Measurements from ENCODE around the gene TMEM156. TPM values are rescaled to one million over a fixed set of nuclear protein-coding genes. Genes with fewer than 3 reads are reported as not detected.

TMEM156 gene
- total and polyA plus RNA-seq, 4 donors, result 0.58 to 0.70 (median 0.64) TPM

DNA sequence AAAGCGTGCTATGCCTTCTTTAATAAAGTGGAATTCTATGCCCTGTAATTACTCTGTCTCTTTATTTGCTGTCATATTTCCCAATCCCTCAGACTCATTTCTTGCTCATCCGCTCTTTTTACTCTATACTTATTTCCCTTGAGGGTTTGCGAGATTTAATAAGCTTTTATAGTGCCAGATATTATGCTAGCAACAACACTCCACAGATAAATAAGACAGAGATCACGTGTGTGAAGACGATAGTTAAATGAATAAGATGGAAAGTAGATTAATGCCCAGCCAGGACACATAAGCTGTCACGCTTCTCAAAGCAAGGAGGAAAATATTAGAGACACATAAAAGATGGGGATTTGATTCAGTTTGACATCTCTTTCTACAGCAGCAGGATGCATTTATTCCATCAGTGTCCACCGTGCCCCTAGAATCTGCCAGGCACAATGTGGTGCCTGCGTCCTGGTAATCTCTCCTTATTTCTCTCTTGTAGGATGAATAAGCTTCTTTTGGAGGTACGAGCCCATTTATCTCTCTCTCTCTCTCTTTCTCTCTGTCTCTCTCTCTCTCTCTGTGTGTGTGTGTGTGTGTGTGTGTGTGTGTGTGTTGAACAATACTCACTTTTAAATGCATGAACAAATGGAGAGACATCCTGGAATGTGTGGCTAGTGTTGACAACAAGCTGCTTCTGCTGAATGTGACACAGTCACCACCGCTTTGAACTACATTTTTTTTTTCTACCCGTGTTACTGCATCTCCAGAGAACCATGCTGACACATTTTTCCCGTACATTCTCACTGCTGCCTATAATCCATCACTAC is 48.2 kb downstream of the TMEM156 start:
- Histone ChIP-seq H3K36me3 (ENCODE audit: control insufficient read depth in 4 of 4, insufficient read depth in 3 of 4, low read depth in 1 of 4, low read length in 3 of 4) (no peaks in the 10 kb centered on the region), H3K4me1 (ENCODE audit: control insufficient read depth in 4 of 4, insufficient read depth in 4 of 4, low read length in 3 of 4) (peaks cover 0 to under 1% (median 0%) of the 10 kb centered on the region in 4 donors), H3K9me3 (ENCODE audit: control insufficient read depth in 4 of 4, low read length in 3 of 4) (no peaks in the 10 kb centered on the region), H3K4me3 (ENCODE audit: low read depth in 1 of 3, low read length in 3 of 3) (no peak overlapping the region), H3K27me3 (ENCODE audit: control insufficient read depth in 4 of 4, insufficient read depth in 4 of 4, low read length in 3 of 4) (no peaks in the 10 kb centered on the region), H3K9ac (ENCODE audit: low read depth in 1 of 2, low read length in 2 of 2) (no peak overlapping the region), H3K27ac (ENCODE audit: low read depth in 1 of 2, low read length in 2 of 2) (no peak overlapping the region)
- TF ChIP-seq HNF4G (IDR thresholded peaks at IDR 0.05), result no peak
- no peak for TF ChIP-seq RXRA (IDR thresholded peaks at IDR 0.05)
- no peak for TF ChIP-seq RAD21 (IDR thresholded peaks at IDR 0.05)
- no peak for TF ChIP-seq YY1 (IDR thresholded peaks at IDR 0.05)
- no peak for TF ChIP-seq FOXA2 (IDR thresholded peaks at IDR 0.05)
- TF ChIP-seq JUND (IDR thresholded peaks at IDR 0.05), result no peak
- no peak for TF ChIP-seq ZBTB33 (IDR thresholded peaks at IDR 0.05)
- TF ChIP-seq CTCF (IDR thresholded peaks at IDR 0.05; ENCODE audit: low read depth, low read length, missing input control), result no peak
- no peak for TF ChIP-seq NR2F2 (IDR thresholded peaks at IDR 0.05)
- TF ChIP-seq, protein P1, sequence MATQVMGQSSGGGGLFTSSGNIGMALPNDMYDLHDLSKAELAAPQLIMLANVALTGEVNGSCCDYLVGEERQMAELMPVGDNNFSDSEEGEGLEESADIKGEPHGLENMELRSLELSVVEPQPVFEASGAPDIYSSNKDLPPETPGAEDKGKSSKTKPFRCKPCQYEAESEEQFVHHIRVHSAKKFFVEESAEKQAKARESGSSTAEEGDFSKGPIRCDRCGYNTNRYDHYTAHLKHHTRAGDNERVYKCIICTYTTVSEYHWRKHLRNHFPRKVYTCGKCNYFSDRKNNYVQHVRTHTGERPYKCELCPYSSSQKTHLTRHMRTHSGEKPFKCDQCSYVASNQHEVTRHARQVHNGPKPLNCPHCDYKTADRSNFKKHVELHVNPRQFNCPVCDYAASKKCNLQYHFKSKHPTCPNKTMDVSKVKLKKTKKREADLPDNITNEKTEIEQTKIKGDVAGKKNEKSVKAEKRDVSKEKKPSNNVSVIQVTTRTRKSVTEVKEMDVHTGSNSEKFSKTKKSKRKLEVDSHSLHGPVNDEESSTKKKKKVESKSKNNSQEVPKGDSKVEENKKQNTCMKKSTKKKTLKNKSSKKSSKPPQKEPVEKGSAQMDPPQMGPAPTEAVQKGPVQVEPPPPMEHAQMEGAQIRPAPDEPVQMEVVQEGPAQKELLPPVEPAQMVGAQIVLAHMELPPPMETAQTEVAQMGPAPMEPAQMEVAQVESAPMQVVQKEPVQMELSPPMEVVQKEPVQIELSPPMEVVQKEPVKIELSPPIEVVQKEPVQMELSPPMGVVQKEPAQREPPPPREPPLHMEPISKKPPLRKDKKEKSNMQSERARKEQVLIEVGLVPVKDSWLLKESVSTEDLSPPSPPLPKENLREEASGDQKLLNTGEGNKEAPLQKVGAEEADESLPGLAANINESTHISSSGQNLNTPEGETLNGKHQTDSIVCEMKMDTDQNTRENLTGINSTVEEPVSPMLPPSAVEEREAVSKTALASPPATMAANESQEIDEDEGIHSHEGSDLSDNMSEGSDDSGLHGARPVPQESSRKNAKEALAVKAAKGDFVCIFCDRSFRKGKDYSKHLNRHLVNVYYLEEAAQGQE (IDR thresholded peaks at IDR 0.05), result no peak
- no peak for TF ChIP-seq EGR1 (IDR thresholded peaks at IDR 0.05; ENCODE audit: low read depth in 2 of 2)
- no peak for TF ChIP-seq ATF3 (IDR thresholded peaks at IDR 0.05)
- no peak for TF ChIP-seq SP1 (IDR thresholded peaks at IDR 0.05)
- TF ChIP-seq TAF1 (conservative IDR thresholded peaks at IDR 0.05), result no peak
- no peak for TF ChIP-seq HNF4A (conservative IDR thresholded peaks at IDR 0.05)
- TF ChIP-seq GABPA (IDR thresholded peaks at IDR 0.05 in 1 of 2, conservative IDR thresholded peaks at IDR 0.05 in 1 of 2), result no peak
- TF ChIP-seq, protein P2, sequence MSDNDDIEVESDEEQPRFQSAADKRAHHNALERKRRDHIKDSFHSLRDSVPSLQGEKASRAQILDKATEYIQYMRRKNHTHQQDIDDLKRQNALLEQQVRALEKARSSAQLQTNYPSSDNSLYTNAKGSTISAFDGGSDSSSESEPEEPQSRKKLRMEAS (IDR thresholded peaks at IDR 0.05), result no peak
- no peak for TF ChIP-seq FOXA1 (IDR thresholded peaks at IDR 0.05)
- DNase-seq (ENCODE audit: low spot score), result no peak
- 90% methylated on average over 12 of the region's 12 CpGs for WGBS
